Measurements from ENCODE around the gene TP53AIP1.

Gene TP53AIP1

DNA sequence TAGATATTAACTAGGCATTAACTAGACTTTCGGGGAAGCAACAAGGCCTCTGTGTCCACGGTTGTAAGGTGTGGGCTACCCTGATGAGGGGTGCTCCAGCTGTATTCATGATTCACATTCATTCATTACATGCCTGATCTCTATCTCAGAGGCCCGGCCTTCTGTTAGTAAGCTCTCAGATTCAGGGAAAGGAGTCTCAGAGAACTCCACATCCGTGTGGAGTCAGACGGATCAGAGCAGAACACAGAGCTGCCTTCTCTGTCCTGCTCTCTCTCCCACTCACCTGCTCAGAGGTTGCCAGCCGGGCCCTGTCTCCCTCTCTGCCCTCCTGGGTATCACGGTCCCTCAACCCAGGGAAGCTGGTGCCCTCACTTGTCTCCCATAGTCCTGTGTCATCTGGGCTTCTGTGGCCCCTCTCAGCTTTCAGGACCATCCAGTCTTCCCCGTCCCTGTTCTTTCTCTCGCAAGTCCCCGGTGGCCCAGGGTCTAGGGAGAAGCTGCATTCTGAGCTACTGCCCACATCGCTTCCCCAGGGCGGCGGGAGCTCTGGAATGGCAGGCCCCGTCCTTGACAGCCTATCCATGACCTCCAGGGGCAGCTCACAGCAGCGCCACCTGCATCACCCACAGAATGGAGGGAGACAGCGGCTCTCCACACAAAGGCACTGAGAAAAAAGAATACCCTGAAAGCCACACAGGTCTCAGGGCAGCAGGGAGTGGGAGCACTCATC, 4.3 kb downstream of the TP53AIP1 start:
- in situ Hi-C loops (cut with HindIII; ENCODE audit: low pct_ligation_motif_present, low sequenced_read_pairs), result no loop called here
- H3K36me3 ChIP-seq (replicated peaks), result no peaks in the 10 kb centered on the region
- TF ChIP-seq, protein P1, sequence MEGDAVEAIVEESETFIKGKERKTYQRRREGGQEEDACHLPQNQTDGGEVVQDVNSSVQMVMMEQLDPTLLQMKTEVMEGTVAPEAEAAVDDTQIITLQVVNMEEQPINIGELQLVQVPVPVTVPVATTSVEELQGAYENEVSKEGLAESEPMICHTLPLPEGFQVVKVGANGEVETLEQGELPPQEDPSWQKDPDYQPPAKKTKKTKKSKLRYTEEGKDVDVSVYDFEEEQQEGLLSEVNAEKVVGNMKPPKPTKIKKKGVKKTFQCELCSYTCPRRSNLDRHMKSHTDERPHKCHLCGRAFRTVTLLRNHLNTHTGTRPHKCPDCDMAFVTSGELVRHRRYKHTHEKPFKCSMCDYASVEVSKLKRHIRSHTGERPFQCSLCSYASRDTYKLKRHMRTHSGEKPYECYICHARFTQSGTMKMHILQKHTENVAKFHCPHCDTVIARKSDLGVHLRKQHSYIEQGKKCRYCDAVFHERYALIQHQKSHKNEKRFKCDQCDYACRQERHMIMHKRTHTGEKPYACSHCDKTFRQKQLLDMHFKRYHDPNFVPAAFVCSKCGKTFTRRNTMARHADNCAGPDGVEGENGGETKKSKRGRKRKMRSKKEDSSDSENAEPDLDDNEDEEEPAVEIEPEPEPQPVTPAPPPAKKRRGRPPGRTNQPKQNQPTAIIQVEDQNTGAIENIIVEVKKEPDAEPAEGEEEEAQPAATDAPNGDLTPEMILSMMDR (IDR thresholded peaks at IDR 0.05; ENCODE audit: low read depth, low read length, missing control alignments), result no peak

GRCh38 chr11:128937480-128937879, 5.2 kb downstream of the TP53AIP1 start:
- in situ Hi-C loops (cut with HindIII; ENCODE audit: low pct_ligation_motif_present, low sequenced_read_pairs), result no loop called here
- H3K27ac ChIP-seq, result no peak overlapping the region
- no peaks in the 10 kb centered on the region for H3K36me3 ChIP-seq (replicated peaks)
- no peak overlapping the region for H3K4me3 ChIP-seq (ENCODE audit: low read depth, low read length)
- no peak for DNase-seq
- TF ChIP-seq, protein P1 (IDR thresholded peaks at IDR 0.05; ENCODE audit: low read depth, low read length, missing control alignments), result no peak
- H3K27me3 ChIP-seq (replicated peaks), result no peaks in the 10 kb centered on the region

More for the DNA sequence above, 4.3 kb downstream of the TP53AIP1 start:
- Histone ChIP-seq H3K27ac (no peak overlapping the region), H3K27me3 (replicated peaks) (no peaks in the 10 kb centered on the region), H3K4me3 (ENCODE audit: low read depth, low read length) (no peak overlapping the region)
- DNase-seq, result no peak

- TF ChIP-seq, protein P1 (IDR thresholded peaks at IDR 0.05; ENCODE audit: low read depth, low read length, missing control alignments), result no peak
- Histone ChIP-seq H3K36me3 (replicated peaks) (no peaks in the 10 kb centered on the region), H3K27me3 (replicated peaks) (no peaks in the 10 kb centered on the region), H3K27ac (no peak overlapping the region), H3K4me3 (ENCODE audit: low read depth, low read length) (no peak overlapping the region)
- in situ Hi-C loops (cut with HindIII; ENCODE audit: low pct_ligation_motif_present, low sequenced_read_pairs), result no loop called here
- DNase-seq, result no peak
These were observed 5.9 kb downstream of the TP53AIP1 start for GRCh38 chr11:128936606-128937251.

- in situ Hi-C loops (cut with HindIII; ENCODE audit: low pct_ligation_motif_present, low sequenced_read_pairs), result no loop called here
- no peaks in the 10 kb centered on the region for H3K36me3 ChIP-seq (replicated peaks)
- no peak overlapping the region for H3K27ac ChIP-seq
- DNase-seq, result no peak
- H3K4me3 ChIP-seq (ENCODE audit: low read depth, low read length), result no peak overlapping the region
- H3K27me3 ChIP-seq (replicated peaks), result no peaks in the 10 kb centered on the region
- TF ChIP-seq, protein P1 (IDR thresholded peaks at IDR 0.05; ENCODE audit: low read depth, low read length, missing control alignments), result no peak
These were observed 7.7 kb downstream of the TP53AIP1 start for GRCh38 chr11:128934926-128935325.

- Histone ChIP-seq H3K27ac (no peak overlapping the region), H3K4me3 (ENCODE audit: low read depth, low read length) (no peak overlapping the region), H3K36me3 (replicated peaks) (no peaks in the 10 kb centered on the region), H3K27me3 (replicated peaks) (no peaks in the 10 kb centered on the region)
- TF ChIP-seq, protein P1 (IDR thresholded peaks at IDR 0.05; ENCODE audit: low read depth, low read length, missing control alignments), result no peak
- DNase-seq, result no peak
- in situ Hi-C loops (cut with HindIII; ENCODE audit: low pct_ligation_motif_present, low sequenced_read_pairs), result no loop called here
These were observed 8.3 kb downstream of the TP53AIP1 start for GRCh38 chr11:128934351-128934750.

All from brain microvascular endothelial cell (primary cell).